ENCODE results near the gene MIDN.

GRCh38 chr19:1222394-1222793 is 26.0 kb upstream of the MIDN start:
- TF ChIP-seq CTCF (IDR thresholded peaks at IDR 0.05) = no peak
- TF ChIP-seq POLR2A (IDR thresholded peaks at IDR 0.05) = no peak

Measured in body of pancreas (tissue), 4 donors.